Ramos (cell line): ENCODE measurements around the gene PARVB.

Experiments used
- in situ Hi-C: fragments of 300-500 bp; cut with MboI; formaldehyde crosslinking; loops from one replicate; pipeline ENCODE4 v1.14.3; 2022; ENCODE audit warnings: low sequenced_read_pairs; ENCODE audit not compliant: unreplicated experiment

Gene PARVB

DNA sequence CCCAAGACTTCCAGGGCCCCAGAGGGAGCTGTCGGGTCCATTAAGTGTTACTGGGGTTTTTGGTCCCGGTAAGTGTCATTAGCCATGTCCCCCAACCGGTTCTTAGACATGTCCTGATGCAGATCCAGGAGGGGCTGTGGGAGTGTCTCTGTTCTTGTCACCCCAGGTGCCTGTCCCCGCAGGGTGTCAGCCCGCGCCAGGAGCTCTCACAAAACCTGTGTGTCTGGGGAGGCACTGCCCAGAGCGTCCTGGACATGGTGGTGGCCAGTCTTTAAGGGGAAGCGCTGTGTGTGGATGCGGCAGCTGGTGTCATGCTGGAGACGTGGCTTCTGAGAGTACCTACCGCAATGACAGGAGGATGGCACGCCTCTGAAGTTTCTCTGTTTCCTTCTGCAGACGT is 144.1 kb downstream of the PARVB start:
- in situ Hi-C loops, result no loop called here

DNA sequence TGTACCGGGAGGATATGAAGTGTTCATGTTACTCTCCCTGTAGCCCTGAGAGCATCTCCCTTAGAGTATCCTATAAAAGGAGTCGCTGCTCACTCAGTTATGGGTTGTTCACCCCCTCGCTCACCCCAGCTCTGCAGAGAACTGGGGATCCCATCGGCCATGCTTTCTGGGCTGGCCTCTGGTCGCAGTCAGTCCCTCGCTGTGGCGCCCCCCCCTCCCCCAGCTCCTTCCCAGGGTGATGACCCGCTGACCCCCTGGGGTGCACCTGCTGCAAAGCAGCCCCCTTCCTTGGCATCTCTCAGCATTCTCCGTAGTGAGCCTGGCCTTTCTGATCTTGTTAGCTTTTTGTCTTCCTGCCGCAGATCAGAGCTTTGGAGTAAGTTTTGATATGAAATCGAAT is 146.4 kb downstream of the PARVB start:
- in situ Hi-C loops, result no loop called here

DNA sequence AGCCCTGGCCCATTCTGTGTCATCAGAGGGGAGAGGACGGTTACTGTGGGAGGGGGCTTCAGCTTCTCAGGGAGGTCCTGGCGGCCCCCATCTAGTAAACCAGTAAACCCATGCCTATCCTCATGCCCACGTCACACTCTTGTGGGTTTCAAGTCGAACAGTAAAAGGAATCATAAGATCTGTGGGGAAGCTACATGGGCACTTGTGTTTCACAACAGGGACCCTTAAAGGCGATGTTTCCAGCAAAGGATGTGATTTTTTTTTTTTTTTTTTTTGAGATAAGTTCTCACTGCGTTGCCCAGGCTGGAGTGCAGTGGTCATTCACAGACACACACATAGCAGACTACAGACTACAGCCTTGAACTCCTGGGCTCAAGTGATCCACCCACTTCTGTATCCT is 147.5 kb downstream of the PARVB start:
- in situ Hi-C loops, result no loop called here

DNA sequence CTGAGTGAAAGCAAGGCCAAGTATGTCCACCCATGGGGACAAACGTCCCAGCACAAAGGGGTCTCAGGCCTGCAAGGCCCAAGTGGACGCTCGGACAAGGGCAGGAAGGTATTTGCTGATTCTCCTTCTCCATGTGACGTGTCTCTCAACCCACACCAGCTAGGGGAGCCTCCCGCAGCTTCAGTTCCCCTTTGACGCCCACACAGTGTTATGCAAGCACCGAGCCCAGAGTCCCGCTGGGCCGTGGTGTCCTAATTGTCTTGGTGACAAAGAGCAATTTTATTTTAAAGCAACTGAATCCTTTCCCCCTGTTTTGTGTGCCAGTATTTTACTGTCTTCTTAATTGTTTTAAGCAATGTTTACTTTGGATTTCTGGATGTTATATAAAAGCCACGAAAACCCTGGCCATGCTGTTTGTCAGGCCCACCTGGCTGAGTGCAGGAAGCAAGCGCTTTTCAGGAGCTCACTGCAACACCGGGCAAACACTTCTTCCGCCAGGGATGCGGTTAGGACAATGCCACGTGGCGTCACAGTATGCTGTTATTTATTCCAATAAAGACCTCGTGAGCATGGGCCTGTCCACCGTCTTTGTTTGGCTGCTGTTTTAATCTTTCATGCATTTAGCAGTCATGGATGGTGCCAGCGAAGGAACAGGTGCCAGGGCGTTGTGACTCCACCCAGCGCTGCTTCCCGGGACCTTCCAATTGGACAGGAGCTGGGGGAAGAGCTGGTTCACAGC is 148.4 kb downstream of the PARVB start:
- in situ Hi-C loops, result no loop called here

DNA sequence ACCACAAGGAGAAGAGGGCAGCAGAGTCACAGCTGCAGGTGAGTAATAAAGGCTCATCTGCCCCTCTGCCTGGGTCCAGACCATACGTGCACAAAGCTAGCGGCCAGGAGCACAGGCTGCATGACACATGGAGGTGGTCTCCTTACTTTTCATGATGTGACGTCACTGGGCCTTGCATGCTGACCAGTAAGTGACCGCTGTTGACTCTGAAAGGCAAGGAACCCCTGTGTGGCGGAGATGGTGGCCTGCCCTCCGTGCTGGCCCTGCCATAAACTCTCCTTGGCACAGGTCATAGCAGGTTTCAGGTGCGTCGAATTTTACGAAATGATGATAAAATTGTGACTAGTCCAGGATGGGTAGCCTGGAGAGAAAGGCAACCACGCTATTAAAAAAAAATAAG is 149.1 kb downstream of the PARVB start:
- in situ Hi-C loops, result no loop called here

DNA sequence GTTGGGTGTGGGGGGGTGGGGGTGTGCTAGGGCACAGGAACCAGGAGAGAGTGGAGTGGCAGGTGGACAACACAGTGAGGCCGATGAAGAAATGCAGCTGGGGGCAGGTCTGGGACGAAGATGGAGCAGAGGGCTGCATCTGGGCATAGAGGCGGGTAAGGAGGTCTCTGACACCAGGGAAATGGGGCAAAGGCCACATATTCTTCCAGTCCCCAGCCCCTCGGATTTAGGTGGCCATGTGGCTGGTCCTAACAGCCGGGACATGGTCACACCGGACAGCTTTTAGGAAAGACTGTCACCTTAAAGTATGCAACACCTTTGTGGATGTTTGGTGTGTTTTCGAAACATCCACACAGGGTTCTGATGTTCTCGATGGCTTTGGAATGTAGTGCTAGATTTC is 151.6 kb downstream of the PARVB start:
- in situ Hi-C loops, result no loop called here

DNA sequence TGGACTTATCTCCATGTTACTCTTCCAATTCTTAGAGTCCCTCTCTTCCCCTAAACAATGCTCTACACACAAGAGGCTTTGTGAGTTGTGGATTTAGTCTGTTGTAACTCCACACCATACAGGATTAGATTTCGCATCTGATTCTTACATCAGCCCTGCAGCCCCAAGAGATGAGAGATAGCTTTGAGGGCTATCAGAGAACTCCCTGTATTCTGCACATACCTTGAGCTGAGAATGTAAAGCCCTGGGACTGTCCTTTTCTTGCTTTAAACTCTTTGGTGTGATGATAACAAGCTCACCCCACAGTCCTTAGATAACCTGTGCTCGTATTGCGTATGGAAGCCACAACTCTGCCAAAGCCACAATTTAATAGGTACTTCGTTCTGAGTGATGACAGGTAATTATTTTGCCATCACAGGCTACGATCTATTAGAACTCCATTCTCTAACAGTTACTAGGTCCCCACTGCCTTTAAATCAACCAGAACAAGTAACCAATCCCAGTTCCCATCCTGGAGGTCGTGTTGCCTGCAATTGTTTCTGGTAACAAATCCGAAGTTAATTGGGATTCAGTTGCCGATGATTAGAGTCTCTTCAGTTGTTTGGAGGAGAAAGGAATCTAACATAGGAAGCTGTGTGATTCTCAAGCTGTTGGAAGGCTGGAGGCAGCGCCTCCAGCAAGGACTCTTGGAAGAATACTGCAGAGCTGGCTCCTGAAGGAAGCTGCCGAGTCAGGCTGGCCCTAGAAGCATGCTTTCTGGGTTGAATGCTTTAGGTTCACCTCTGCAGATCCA is 155.3 kb downstream of the PARVB start:
- in situ Hi-C loops, result no loop called here

DNA sequence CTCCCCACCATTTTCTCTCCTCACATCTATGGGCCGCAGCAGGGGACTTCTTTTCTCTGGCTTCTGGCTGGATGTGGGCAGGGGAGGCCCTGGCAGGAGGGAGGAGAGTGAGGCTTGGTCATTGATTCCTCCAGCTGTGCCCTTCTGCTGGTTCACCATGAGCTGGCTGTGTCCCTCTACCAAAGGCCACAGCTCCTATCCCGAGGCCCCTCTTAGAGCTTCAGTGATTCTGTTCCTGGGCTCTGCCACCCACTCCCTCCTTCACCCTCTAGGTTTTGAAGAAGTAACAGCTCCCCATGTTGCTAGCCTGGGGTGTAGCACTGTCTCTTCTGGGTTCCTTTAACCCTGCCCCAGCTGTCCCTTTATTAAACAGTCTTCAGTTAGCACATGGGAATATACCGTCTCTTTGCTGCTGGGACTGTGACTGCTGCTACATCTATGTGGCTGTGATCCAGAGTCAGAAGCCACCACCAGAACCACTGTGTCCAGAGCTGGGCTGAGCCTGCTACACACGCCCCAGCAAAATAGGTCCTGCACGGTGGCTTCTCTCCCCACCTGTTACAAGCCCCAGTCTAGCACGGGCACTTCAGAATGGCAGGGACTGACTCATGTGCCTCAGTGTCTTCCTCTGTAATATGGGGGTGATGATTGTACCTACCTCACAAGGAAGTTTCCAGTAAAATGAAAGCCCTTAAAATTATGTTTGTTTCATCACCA is 156.0 kb downstream of the PARVB start:
- in situ Hi-C loops, result no loop called here

DNA sequence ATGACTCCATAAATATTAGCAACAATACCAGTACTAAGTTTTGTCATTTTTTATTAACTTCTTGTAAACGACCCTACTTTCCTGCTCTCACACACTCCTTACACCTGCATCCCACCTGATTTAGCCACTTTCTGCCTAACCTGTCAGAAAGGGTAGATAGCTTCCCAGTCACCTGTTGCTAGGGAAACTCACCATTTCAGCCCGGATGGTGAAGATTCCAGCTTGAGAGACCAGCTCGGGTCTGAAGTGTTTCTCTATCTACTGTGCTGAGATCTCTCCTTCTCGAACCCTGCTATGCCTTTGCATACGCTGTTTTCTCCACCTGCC is 156.6 kb downstream of the PARVB start, which contains the start of gene PARVG:
PARVG (plus strand) TSS at position 220 of the 327 bp plus-strand sequence. CDS start 2,405 bp downstream, outside the sequence.
- in situ Hi-C loops, result no loop called here

DNA sequence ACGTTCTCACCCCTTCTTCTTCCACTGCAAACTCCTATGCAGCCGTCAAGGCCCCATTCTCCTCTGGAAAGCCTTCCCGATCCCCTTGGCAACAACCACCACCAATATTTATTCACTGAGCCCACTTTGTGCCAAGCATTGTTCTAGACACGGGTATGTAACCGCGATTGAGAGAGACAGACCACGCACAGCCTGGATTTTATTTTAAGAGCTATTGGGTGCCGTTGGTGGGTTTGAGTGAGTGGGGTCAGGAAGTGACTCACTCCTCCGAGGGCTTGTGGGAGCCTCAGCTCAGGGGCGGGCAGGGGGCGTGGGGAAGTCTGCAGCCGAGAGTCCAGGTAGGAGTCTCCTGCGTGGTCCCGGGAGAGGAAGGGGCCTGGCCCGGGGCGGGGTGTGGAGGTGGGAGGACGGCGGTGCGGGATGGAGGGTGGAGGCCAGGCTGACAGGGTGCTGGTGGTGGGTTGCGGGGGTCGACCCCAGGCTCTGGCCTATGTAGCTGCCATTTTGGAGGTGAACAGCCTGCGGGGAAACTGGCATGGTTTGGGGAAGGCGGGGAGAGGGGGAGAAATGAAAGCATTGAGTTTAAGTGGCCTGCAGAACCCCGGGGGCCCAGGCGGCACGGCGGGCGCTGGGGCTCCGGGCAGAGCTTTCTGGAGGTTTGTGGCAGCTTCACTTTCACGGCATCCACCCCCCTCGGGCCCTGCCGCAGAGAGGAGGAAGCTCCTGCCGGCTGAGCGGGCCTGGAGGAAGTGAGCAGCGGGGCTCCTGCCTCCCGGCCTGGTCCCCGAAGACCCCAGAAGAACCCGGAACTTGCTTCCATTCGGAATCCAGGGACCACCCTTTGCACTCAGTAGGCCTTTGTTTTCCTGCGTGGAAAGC is 157.2 kb downstream of the PARVB start:
- in situ Hi-C loops, result no loop called here

DNA sequence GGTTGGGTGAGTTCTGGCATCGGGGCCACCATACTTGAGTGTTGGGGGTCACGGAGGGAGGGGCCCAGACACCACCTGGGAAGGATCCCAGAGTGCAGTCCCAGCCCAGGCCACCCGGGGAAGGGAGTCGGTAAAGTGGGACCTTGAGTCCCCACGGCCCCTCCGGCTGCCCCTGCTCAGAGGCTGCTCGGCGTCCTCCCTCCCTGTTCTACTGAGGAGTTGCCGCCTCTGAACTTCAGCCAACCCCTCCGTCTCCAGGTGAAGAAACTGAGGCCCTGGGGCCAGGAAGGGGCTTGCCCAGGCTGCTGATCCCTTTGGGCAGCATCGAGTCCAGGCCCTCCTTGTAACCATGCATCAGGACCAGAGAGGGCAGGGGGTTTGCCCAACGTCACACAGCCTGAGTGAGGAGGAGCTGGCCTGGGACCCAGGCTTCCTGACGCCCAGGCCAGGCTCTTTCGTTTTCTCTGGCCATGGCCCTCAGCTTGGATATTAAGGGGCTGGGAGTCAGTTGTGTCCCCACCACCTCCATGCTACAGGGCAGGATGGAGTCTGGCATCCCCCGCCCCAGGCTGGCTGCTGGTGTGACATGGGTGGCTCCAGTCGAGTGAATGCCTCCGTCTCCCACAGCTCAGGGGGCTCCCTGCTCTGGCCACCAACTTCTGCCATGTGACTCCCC is 157.9 kb downstream of the PARVB start:
- in situ Hi-C loops, result no loop called here

DNA sequence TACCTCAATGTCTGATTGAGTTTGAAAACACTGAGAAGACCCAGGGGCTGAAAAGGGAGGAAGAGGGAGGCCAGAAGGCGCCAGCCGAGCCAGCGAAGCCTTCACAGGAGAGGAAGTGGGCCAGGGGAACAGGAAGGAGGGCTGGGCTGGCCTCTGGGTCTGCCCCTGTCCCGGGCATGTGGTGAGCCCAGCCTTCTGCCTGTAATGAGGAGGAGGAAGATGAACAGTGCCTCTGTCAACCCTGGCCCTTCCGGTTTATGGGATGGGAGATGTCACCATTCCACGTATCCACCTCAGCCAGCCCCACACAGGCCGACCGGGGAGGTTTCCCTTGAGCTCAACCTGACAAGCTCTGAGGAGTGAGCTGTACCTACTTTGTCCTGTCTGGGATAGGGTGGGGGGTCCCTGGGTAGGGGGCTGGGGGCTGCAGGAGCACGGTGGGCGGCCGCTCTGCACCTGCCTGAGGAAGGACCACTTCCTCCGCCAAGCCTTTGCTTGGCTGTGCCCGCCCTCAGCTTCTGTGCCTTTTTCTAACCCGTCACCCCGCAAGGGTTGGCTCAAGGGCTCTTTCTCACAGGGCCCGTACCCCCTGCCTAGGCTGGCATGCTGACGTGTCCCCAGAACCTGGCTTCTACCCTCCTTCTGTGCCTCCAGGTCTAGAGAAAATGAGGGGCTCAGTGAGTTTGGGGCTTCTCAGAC is 158.6 kb downstream of the PARVB start:
- in situ Hi-C loops, result no loop called here

DNA sequence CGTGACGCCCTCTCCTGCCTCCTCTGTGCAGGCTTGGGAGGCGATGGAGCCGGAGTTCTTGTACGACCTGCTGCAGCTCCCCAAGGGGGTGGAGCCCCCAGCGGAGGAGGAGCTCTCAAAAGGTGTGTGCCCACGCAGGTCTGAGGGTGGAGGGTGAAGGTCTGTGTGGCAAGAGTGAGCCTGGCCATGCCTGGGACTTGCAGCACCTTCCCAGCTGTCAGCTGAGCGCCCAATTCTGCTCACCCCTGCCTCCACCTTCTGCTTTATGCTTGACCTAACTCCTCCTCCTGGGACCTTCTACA is 159.1 kb downstream of the PARVB start:
- in situ Hi-C loops, result no loop called here

DNA sequence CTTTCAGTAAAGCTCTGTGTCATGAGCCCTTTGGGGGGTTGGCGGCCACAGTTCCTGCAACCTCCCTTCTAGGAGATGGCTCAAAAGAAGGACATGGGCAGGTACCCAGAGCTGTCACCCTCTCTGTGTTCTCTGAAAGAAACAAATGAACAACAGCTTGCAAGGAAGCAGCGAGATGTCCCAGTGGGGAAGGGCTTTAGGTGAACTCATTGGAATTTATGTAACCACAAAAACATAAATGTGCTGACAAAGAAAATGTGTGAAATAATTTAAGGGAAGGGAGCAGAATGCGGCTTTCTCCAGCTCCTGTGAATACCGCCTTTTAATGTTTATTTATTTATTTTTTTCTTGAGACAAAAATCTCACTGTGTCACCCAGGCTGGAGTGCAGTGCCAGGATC is 159.9 kb downstream of the PARVB start:
- in situ Hi-C loops, result no loop called here

DNA sequence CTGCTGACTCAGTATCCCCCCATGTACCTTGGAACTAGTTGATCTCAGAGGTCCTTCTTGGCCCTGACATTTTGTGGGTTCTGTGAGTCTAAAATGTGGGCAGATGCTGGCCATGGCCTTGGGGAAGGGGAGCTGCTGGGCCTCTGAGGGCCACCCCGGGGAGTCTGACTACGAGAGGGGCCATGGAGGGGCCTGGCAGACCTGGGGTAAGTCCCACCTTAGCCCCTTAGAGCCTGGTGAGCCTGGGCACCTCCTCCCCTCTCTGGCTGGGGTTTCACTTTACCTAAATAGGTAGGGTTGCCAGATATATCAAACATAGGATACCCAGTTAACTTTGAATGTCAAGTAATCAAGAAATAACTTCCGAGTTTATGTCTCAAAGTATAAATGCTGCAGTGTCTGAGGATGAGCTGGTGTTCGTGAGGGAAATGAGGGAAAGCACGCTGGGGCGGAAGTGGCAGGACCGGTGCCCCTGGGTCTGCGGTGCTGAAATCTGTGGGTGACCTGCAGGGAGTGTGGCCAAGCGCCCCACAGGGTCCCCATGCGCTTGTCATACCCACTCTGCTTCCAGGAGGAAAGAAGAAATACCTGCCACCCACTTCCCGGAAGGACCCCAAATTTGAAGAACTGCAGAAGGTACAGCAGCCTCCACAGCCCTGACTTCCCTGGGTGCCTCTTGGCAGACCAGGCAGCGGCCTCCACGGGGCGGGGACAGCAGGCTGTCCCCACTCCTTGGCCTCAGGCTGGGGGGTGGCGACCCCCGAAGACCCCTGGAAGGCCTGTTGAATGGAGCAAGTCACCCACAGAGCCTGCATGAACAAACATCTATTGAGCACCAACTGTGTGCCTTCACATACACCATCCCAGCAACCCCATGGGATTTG is 161.4 kb downstream of the PARVB start:
- in situ Hi-C loops, result no loop called here

DNA sequence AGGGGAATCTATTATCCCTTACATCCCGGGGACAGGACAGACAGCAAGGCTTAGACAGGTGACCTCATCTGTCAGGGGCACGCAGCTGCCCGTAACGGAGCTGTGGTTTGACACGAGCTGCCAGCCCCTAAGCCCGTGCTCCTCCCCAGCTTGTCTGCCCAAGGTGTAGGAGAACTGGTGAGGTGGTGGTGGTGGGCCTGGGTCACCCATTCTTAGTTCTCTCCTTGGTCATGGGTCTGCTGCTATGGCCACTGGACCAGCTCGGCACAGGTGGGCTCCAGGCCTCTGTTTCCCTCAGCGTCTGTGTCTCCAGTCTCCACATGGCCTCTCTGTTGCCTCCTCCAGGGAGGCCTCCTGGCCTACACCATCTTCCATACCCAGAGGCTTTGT is 162.0 kb downstream of the PARVB start:
- in situ Hi-C loops, result no loop called here

DNA sequence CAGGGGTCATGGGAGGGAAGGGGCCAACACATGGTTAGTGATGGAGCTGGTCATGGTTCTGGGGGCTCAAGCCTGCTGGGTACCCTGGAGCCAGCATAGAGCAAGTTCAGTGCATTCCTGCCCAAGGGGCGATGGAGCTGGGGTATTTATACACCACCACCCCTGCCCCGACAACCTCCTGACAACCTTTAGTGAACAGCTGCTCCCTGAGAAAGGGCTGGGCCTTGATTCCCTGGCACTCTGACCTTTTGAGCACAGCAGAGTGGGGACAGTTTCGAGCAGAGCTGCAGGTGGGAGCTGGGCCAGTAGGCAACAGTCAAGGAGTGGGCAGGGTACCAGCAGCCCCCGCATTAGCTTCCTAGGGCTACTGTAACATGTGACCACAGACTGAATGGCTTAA is 162.6 kb downstream of the PARVB start:
- in situ Hi-C loops, result no loop called here

DNA sequence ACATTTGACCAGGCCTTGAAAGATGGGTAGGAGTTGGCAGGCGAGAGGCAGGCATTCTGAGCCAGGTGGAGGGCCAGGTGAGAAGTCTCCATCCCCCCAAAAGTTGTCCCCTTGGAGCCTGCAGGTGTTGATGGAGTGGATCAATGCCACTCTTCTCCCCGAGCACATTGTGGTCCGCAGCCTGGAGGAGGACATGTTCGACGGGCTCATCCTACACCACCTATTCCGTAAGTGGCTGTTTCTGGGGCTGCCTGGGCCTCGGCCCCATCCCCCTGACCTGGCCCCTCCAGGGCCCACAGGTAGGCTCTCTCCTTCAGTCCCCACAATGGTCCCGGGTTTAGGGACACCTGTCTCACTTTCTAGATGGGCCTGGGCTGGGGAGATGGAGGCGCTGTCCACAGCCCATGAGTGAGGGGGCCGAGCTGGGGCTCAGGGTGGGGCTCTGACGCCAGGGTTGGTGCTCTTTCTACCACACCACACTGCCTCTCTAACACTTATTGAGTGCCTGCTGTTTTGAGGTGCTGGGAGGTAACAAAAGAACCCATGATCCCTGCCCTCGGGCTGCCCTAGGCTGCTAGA is 163.6 kb downstream of the PARVB start:
- in situ Hi-C loops, result no loop called here
